HG02884 (cell line): ENCODE data around the gene CDK4.

Experiments
- ATAC-seq: cut with Tn5 transposase; IDR thresholded peaks from one replicate; pipeline ENCODE4 v1.9.1; 2021; ENCODE audit warnings: mild to moderate bottlenecking, moderate library complexity; ENCODE audit not compliant: unreplicated experiment

The CDK4 gene

DNA sequence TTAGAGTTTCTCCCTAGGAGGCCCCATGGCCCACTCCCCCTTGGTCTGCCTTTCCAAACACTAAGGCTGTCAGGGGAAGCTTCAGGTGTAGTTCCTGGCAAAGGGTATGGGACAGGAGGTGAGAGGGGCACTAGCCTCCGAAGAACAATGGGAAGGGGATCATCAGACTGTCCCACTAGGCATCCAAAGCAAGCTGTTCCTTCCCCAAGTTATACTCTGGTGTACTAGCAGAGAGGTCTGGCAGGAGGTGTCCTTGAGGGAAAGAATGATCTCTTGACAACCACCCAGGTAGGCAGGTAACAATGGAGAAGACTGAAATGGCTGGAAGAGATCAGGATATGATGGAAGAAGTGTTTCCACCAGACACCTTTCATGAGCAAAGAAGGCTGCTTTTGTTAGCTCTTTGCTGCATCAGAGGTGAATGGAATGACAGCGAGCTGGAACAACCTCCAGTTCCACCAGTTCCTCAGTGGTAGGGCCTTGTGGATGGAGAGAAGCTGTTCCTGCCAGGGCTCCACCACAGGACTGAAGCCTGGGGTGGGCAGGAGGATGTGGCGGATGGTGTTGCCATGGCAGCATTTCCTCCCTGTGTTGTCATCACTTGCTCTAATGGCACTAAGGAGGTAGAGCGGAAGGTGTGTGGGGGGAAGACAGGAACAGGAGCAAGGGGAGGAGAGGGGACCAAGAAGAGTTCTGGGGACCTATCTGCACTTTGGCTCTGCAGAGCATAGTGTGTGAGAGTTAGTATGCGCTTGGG is 11.3 kb downstream of the CDK4 start:
- peak; percentile 39 for ATAC-seq

DNA sequence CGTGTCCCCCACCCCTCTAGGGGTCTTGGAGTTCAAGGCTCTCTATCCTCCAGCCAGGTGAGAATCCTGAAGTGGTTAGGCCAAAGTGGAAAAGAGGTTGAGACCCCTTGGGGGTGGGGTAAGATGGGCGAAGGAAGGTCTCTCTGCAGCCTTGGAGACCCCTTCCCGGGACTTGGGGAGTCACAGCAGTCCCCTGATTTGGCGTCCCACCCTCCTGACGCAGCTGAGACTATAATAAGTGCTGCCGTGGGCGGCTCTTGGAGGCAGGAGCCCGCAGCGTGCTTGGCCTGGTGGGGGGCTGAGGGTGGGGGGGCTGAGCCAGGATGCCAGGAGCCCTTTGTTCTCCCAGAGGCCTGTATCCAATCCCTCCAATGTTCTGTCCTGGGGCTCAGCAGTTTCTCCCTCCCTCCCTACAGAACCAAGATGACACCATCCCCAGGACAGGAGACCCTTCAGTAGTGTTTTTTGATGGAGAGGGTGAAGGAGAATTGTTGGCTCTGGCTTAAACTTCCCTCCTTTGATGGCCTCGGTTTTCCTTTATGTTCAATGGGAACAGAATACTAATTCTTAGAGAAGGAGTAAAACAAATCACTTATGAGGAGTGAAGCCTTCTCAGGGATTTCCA is 12.1 kb downstream of the CDK4 start:
- no peak for ATAC-seq

DNA sequence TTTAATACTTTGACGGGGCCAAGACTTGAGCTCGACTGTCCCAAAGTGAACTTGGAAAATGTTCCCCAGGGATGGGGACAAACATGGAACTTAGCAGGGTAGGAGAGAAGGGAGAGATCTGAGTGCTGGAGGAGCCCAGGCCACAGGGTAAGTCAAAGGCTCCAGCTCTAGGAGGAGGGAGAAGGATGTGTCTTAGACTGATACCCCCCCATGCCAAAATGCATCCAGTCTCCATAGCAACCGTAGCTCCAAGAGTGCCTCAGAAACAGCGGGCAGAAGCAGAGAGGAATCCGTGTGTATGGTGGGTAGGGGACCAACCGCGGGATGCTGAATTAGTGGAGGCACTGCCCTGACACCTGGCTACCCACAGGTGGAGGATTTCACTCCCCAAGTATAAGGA is 12.7 kb downstream of the CDK4 start:
- ATAC-seq = no peak

DNA sequence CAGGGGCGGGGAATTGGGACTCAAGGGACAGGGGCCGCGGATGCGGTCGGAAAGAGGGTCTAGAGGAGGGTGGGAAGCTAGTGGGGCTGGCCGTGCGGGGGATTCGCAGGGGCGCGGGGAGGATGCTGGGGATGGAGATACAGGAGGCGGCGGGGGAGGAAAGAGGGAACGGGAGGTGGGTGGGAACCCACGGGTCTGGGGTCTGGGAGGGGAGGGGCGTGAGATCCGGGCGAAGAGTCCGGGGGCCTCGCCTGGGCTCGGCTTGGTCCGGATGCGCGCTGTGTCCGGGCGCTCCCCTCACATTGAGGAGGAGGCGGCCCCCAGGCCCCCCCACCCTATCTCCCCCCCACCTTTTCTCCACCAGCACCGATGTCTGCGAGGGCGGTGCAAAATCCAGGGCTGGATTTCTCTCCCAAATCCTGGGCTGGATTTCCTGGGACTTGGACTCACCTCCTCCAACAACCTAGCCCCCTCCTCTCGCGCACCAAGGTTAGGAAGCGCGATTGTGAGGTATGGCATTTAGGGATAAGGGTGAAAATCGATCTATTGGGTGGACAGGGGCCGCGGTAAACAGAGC is 13.4 kb downstream of the CDK4 start, which contains the start of gene AGAP2:
Gene AGAP2, minus strand, starts transcription at position 82 of the 577 bp plus-strand sequence. CDS start 496 bp downstream, outside the sequence.
- no peak for ATAC-seq

DNA sequence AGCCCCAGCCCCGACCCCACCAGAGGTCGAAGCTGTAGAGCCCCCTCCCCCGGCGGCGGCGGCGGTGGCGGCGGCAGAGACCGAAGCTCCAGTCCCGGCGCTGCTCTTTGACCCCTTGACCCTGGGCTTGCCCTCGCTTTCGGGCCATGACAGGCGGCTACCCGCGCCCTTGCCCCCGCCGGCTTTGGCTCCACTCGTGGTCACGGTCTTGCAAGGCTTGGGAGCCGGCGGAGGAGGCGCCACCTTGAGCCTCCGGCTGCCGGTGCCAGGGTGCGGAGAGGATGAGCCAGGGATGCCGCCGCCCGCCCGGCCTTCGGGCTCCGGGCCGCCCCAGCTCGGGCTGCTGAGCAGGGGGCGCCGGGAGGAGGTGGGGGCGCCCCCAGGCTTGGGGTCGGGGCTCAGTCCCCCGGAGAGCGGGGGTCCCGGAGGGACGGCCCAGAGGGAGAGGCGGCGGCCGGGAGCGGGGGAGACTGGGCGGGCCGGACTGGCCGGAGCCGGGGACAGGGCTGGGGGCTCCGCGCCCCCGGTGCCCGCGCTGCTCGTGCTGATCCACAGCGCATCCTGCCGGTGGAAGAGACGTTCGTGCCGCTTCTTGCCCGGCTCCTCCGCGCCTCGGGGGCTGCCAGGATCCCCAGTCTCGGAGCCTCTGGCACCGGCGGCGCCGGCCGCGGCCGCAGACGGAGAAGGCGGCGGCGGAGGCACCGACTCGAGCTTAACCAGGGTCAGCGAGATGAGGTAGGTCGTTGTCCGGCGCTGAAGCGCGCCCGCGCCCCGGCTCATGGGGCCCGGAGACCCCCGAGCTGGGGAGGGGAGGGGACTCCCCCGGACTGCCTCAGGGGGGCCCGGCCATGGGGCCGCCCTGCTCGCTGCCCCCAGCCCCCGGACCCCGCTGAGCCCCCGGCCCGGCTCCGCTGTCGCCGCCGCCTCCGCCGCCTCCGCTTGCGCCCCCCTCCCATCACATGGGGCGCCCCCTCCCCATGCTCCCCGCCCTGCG is 14.3 kb downstream of the CDK4 start:
- no peak for ATAC-seq

DNA sequence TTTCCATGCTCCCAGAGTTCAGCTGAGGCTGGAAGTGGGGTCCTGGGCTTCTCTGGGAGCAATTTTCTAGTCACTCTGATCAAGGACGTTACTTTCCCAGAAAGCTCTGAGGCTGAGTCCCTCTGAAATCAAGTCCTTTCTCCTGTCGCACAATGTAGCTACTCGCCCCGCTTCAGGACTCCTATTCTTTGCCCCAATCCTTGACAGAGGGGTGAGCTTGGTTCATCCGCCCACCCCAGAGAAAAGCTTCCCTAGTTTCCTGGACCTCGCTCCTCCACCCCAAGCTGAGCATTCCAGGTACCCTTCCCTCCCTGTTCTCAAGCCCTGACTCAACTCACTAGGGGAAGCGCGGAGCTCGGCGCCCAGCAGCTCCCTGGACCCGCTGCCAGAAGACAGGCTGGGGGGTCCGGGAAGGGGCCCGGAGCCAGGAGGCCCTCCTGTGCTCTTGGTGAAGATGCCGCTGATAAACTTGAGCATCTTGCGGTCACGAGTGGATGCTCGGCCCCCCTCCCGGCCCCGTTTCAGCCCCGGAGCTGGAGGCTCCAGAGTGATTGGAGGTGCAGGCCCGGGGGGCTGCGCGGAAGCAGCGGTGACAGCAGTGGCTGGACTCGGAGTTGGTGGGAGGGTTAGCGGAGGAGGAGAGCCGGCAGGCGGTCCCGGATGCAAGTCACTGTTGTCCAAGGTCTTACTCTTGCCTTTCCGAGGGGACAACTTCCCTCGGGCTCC is 15.2 kb downstream of the CDK4 start:
- ATAC-seq = no peak

DNA sequence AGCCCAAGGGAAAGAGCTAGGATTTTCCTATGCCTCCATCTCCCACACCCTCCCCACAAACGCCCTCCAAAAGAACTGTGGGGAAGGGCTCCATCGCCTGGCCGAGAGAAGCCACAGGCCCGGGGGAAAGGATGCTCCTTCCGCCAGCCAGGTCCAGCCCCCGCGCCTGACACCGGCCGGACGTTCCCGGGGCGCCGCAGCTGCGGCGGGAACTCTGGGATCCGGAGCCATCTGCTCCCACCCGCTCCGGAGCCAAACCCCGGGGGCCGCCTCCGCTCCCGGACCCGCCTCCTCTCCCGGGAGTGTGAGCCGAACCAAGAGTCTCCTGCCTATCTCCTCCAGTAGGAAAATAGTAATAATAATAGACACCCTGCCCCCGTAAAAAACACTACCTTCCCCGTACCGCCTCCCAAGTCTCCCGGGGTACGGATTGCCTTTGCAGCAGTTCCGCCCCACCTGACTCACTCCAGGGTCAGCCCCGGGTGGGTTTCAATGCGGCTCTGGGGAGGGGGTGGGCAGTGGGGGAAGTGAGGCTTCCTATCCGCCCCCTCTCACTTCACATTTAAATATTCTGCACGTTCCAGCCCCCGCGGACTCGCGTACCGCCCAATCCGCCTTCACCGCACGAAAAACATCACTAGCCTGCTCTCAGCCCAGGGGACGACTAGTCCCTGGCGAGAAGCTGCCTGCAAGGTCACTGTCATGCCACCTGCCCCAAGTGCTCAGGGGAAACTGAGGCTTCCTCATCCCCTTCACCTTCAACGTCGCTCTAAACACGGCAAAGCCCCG is 16.0 kb downstream of the CDK4 start:
- no peak for ATAC-seq

DNA sequence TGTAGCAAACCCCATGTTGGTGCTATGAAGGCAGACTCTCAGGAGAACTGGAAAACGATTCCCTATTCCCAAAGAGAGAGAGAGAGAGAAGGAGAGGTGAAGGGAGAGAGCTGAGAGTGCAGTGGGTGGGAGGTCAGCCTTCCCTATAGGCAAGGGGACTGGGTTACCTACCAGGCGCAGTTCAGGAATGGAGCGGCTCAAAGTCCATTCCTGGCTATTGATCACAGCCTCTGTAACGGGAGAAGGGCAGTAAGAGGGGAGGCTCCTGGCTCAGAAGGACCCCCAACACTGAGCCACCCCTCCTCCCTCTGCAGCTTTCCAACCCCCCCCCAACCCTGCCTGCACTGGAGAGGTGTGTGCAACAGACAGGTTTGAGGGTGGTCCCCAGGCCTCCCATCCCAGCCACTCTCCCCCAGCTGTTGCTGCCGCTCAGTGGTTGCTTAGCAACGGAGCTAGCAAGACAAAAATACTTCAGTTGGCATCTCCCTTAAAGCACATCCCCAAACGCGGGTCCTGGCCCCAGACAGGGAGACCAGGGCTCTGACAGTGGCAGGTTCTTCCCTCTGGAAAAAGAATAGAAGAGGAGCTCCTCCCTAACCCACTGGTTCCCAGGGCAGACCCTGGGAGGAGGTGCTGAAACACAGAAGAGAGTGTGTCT is 16.8 kb downstream of the CDK4 start:
- ATAC-seq = no peak

DNA sequence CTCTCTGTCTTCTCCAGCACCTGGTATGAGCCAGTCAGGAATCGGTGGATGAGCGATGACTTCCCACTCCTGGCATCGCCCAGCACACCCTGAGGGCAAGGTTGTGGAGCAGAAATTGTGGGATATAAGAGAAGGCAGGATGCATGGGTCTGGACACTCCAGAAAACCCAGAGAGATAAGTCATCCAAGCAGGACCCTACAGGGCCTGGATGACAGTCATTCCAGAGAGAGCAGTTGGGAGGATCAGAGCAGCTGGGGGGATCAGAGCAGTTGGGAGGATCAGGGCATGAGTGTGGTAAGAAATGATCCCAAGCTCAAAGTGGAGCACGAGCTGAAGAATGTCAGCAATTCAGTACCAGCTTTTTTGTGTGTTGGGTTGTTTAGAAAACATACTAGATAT is 17.5 kb downstream of the CDK4 start:
- ATAC-seq = no peak

DNA sequence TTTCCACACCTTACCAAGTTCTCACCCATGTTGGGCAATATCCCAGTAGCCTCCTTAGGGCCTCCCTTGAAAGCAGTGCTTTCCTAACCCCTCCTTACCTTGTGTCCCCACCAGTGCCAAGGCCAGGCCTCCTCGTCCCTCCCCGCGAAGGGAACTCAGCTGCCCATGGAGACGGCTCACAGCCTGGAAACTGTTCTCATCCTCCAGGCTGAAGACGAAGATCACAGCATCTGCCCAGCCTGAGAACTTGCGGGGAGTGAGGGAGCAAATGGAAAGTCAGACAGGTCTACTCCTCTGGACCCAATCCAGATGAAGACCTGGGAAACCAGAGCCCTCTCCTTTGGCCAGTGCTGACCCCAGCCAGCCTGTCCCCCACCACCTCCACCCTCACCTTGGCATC is 18.2 kb downstream of the CDK4 start:
- no peak for ATAC-seq

DNA sequence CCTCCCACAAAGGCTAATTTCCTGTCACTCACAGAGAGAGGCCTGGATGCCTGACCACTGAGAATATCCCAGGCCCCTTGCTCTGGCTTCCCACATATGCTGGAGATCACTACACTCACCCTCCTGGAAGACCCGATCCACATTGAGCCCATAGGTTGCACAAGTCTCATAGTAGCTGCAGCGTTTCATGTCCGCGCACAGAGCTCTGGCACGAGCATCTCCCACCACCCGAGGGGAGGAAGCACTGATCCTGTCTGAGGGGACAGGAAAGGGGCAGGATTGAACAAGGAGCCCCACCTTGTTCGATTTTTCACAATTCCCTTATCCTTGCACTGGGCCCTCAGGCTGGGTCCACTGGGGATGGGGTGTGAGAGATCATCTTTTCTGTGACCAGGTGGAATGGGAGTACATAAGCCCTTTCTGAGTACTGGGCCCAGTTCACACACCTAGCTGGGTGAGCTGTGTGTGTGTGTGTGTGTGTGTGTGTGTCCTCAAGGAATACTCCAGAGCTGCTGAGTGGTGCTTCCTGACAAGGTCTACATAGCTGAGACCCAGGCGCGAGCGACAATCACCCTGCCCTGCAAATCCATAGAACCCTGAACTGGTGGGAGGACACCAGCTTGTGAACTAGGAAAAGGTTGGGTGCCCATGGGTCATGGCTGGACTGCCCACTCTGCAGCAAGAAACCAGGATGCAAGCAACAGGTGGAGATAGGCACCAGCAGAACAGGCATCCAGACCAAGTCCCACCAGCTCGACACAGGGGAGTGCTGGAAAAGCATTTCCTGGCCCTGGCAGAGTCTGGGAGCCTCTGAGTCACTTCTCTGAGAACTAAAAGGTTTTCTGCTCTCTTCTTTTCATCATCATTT is 19.1 kb downstream of the CDK4 start:
- no peak for ATAC-seq

DNA sequence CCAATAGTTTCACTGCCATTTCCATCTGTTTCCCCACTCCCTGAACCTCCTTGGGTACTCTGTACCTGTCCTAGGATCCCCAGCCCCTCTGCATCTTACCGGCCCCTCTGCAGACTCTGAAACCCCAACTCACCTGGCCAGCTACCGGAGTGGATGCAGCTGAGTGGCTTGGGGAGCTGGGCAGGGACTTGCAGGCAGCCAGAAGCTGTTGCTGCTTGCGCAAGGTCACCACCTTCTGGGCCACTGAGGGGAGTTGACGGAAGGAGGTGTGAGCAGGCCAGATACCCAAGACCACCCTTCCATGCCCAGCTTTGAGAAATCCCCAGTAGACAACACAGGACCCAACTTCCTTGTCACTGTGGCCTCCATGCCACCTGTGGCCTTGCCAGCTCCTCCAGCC is 19.8 kb downstream of the CDK4 start:
- no peak for ATAC-seq

DNA sequence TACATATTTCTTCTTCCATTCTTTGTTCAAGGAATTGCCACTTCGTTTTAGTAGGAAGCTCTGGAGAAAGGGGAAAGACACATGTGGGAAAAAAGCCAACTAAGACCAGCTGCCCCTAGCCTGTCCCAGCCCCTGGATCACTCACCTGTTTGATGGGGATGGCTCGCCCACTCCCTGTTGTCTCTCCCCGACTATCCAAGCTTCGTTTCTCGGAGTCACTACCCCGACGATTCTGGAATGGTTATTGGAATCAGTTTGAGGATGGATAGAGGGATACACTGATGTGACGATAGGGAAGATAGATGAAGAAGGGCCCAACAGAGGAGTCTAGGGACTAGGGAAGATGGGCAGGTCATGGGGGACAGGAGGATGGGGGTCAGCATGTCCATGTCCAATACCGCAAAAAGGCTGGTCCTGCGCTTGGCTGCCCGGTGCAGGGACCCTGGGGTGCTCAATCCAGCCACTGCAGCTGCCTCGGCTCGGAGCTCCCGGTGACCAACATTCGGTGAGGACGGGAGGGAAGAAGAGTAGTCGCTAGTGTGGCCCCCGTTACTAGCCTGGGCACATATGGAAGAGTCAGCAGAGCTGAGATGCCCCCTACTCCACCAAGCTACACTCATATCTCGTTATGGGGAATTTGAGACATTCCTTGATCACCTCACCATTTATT is 20.6 kb downstream of the CDK4 start:
- no peak for ATAC-seq

DNA sequence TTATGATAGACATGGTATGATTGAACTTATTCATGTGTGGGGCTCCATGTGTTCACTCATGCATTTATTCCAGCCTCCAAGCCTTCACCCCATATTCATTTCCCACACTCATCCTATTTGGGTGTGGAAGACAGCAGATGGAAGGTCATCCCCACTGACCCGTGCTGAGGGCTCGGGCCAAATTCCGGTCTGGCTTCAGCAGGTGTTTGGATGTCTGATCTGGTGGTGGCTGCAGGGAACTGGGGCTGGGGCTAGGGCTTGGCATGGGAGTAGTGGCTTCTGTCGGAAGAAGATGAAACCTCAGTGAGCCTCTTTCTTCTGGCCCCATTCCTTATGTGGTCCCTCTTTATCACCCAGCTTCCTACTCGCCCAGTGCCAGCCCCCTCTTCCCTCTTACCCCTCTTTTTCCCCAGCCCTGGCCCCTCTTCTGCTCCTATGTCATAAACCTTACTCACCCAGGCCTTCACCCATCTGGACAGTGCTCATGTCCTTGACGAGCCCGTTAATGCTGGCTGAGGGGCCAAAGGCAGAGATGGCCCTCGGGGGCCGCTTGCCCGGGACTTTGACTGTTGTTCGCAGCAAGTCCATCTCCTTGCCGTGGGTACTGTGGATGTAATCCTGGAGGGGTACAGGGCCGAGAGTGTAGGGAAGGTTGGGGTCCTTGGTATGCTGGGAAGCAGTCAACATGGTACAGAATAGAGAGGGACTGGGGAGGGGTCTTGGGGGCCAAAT is 21.6 kb downstream of the CDK4 start:
- ATAC-seq = no peak

DNA sequence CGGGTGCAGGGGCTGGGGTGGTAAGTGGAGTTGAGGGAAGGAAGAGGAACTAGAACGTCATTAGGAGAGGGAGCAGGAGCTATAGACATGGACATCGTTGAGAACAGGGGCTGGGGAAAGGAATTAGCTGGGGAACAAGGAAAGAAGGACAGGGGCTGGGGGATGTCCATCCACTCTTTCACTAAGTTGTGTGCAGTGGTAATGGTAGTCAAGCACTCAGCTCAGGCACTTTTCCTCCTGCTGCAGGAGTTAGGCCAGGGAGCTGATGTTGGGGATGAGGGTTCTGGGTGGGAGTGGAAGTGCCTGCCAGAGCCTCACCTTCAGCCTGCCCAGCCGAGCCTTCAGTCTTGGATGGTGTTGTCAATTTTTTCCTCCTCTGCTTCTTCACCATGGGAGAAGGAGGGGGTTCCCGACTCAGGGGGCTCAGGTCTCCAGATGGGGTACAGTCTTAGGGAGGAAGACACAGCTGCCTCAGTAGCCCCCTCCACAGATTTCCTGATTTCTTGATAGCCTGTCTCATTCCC is 22.7 kb downstream of the CDK4 start:
- no peak for ATAC-seq

DNA sequence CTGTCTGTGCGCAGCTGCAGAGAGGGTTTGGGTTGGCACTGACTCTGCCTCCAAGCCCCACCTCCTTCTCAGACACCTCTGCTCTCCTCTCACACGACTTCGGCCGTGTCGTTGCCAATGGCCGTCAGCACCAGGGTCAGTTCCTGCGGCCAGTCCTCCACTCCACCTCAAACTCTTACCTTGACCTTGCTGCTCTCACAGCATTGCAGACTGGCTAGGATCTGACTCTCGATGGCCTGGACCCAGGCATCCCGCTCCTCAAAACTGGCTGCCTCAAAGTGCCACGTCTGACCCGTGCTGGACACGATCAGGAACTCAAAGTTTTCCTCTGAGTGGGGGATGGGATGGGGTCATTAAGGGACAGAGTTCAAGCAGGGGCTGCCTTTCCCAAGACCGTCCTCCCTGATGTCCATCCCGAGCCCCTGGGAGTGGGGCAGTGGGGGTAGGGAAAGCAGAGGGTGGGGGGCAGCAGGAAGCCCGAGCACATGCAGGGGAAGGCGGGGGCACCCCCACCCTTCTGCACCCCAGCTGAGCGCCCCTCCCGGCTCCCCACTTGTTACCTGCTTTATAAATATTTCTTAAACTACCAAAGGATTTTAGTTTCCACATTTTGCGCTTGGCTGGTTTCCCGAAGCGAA is 24.2 kb downstream of the CDK4 start:
- no peak for ATAC-seq
